ENCODE results near the gene MACO1. TPM values are rescaled to one million over a fixed set of nuclear protein-coding genes. Genes with fewer than 3 reads are reported as not detected.
A peak's percentile ranks its signal among the peaks of the same experiment; 100 is the strongest.

Gene MACO1
- total and polyA plus RNA-seq, 2 of the 8 experiments (the other 6 are each of a cell fraction or from before 2014, with no cell fraction given): 3.5 to 15.1 TPM

DNA sequence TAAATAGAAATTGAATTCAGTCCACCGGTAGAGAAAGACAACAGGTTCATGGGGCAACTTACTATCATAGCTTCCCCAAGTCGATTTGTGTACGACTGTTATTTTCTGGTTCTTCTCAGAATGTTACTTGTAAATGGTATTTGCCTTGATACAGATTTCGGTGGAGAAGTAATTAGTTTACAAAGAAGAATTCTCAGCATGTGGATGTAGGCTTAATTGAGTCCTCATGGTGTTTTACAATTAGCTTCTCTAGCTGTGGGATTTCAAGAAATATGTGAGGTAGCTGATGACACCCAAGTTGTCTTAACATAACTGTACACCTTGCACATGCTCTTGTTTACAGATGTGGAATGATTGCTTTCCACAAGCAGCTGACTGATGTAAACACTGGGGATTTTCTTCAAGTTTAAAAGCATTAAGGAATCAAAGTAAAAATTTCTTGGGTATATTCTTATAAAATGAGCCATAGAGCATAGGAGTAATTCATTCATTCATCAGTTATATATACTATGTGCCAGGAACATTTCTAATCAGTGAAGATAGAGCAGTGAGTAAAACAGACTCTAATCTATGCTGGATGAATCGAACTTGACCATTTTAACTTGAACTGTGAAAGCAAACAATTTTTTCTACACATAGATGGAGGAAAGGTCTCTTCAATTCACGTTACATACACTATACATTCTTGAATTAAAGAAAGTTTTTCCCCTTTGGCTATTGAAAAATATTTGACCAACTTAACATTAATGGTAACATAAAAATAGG lies 1.4 kb downstream of the MACO1 start:
- H3K23me2 ChIP-seq (ENCODE audit: low read depth, low read length): peaks cover 3% of the 10 kb centered on the region; the same call in 1 of the 2 replicates
- H3K79me1 ChIP-seq (ENCODE audit: low read depth, low read length): no peaks in the 10 kb centered on the region
- no peak overlapping the region for H3K56ac ChIP-seq (replicated peaks; ENCODE audit: insufficient read length, low read depth, low read length)
- no peaks in the 10 kb centered on the region; a peak in 2 of 7 replicates for H3K27me3 ChIP-seq (replicated peaks in 1 of 4; ENCODE audit: control insufficient read depth in 3 of 4, extremely low read depth in 1 of 4, insufficient read depth in 3 of 4, low read length in 3 of 4)
- no peak overlapping the region for H4K91ac ChIP-seq (replicated peaks; ENCODE audit: insufficient read length, low read length)
- H4K20me1 ChIP-seq (replicated peaks in 1 of 2; ENCODE audit: control insufficient read depth in 1 of 2, insufficient read depth in 2 of 2, low read length in 2 of 2): peaks cover 0 to 5% of the 10 kb centered on the region in 2 experiments
- ChIA-PET POLR2A (ENCODE audit: partially characterized antibody) (interaction anchor here (0.7 to 2.7 kb wide), 6 partner anchors 9 to 1753 kb away, joined by 3 to 7 read pairs (median 4); partner anchors contain the start of gene SYF2), CTCF (ENCODE audit: partially characterized antibody) (interaction anchor here (1.1 kb wide), 1 partner anchor 55 kb away, joined by 3 read pairs; no protein-coding TSS in a partner anchor)
- H3K79me2 ChIP-seq (ENCODE audit: control insufficient read depth in 1 of 2, insufficient read depth in 2 of 2, low read length in 2 of 2): peaks cover 0 to 50% of the 10 kb centered on the region in 2 experiments; a peak in 3 of 4 replicates
- no peak overlapping the region for H2BK15ac ChIP-seq (ENCODE audit: low read length)
- no peak overlapping the region for H2BK20ac ChIP-seq (ENCODE audit: low read length)
- no peak overlapping the region for H2AFZ ChIP-seq (ENCODE audit: low read length)
- H3K4ac ChIP-seq (replicated peaks; ENCODE audit: insufficient read length, low read depth, low read length): no peak overlapping the region
- no peak overlapping the region for H4K8ac ChIP-seq (ENCODE audit: extremely low read depth, insufficient read depth, low read length)
- H3K4me2 ChIP-seq (ENCODE audit: insufficient read depth in 1 of 2, low read depth in 2 of 2, low read length in 2 of 2): peak overlapping the region; percentile 59 to 74; a peak in 3 of 4 replicates
- 0 out of 7 replicates have a peak, but pooled peaks cover 0 to 3% (median 0%) of the 10 kb centered on the region in 4 experiments for H3K4me1 ChIP-seq (replicated peaks in 1 of 4; ENCODE audit: control insufficient read depth in 3 of 4, insufficient read depth in 4 of 4, low read length in 3 of 4)
- H3K36me3 ChIP-seq (ENCODE audit: control insufficient read depth in 2 of 4, insufficient read depth in 4 of 4, low read length in 3 of 4): no peaks in the 10 kb centered on the region
- no peak overlapping the region for H4K5ac ChIP-seq (ENCODE audit: insufficient read length, low read depth, low read length)
- peak overlapping the region; percentile 62 to 90 (median 69); a peak in 5 of 8 replicates for H3K4me3 ChIP-seq (ENCODE audit: extremely low read depth in 1 of 4, insufficient read depth in 2 of 4, low read depth in 3 of 4, low read length in 4 of 4)
- no peak overlapping the region for H2AK5ac ChIP-seq (ENCODE audit: low read depth, low read length)
- 50% methylated on average over 6 of the region's 6 CpGs; no CpG with 5 or more reads in 1 of the 2 experiments for WGBS, 2 experiments (ENCODE audit: extremely low coverage in 1 of 2, insufficient coverage in 1 of 2, insufficient read length in 1 of 2, insufficient replicate concordance in 2 of 2, low coverage in 1 of 2, low lambda C conversion rate in 2 of 2, missing lambda C conversion rate in 1 of 2)
- H2BK12ac ChIP-seq (ENCODE audit: low read depth, low read length): no peak overlapping the region
- peak overlapping the region in 2 of 4 experiments; percentile 49 to 70; a peak in 1 of 7 replicates for H3K9ac ChIP-seq (replicated peaks in 1 of 4; ENCODE audit: extremely low read depth in 1 of 4, low read depth in 3 of 4, low read length in 3 of 4)
- no peak for FAIRE-seq
- H3K23ac ChIP-seq (ENCODE audit: insufficient read length): no peak overlapping the region
- H3K14ac ChIP-seq (ENCODE audit: insufficient read length): no peak overlapping the region
- H2BK5ac ChIP-seq (ENCODE audit: low read depth, low read length): no peak overlapping the region
- no peak overlapping the region for H3K27ac ChIP-seq (ENCODE audit: low read depth, low read length)
- H3K18ac ChIP-seq (ENCODE audit: extremely low read depth, low read length): no peak overlapping the region
- H2BK120ac ChIP-seq (replicated peaks; ENCODE audit: low read depth, low read length): no peak overlapping the region
- no peaks in the 10 kb centered on the region for H3K9me3 ChIP-seq (ENCODE audit: insufficient read depth in 2 of 2, low read depth in 1 of 2, low read length in 1 of 2)
- DNase-seq (ENCODE audit: low read depth in 1 of 2, low spot score in 2 of 2): no peak
- TF ChIP-seq GABPA (IDR thresholded peaks at IDR 0.05; ENCODE audit: borderline replicate concordance, insufficient read depth, low read length) (no peak), POU5F1 (IDR thresholded peaks at IDR 0.05; ENCODE audit: low read depth, low read length) (no peak), CHD1 (IDR thresholded peaks at IDR 0.05; ENCODE audit: low read depth, low read length) (no peak), POLR2AphosphoS5 (IDR thresholded peaks at IDR 0.05; ENCODE audit: low read depth, low read length) (no peak), RBBP5 (IDR thresholded peaks at IDR 0.05; ENCODE audit: borderline replicate concordance, low read depth, low read length) (no peak), EZH2 (IDR thresholded peaks at IDR 0.05; ENCODE audit: low read depth, low read length, severe bottlenecking) (no peak), CTBP2 (IDR thresholded peaks at IDR 0.05; ENCODE audit: borderline replicate concordance, insufficient read depth, insufficient read length, low read length) (no peak)
- TF ChIP-seq, protein P1, sequence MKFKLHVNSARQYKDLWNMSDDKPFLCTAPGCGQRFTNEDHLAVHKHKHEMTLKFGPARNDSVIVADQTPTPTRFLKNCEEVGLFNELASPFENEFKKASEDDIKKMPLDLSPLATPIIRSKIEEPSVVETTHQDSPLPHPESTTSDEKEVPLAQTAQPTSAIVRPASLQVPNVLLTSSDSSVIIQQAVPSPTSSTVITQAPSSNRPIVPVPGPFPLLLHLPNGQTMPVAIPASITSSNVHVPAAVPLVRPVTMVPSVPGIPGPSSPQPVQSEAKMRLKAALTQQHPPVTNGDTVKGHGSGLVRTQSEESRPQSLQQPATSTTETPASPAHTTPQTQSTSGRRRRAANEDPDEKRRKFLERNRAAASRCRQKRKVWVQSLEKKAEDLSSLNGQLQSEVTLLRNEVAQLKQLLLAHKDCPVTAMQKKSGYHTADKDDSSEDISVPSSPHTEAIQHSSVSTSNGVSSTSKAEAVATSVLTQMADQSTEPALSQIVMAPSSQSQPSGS (IDR thresholded peaks at IDR 0.05; ENCODE audit: low read length): no peak
- TF ChIP-seq, protein P2, sequence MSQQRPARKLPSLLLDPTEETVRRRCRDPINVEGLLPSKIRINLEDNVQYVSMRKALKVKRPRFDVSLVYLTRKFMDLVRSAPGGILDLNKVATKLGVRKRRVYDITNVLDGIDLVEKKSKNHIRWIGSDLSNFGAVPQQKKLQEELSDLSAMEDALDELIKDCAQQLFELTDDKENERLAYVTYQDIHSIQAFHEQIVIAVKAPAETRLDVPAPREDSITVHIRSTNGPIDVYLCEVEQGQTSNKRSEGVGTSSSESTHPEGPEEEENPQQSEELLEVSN (IDR thresholded peaks at IDR 0.05): no peak
